Heart left ventricle (tissue), 16 donors: ENCODE results near the gene SCAF1. TPM values are rescaled to one million over a fixed set of nuclear protein-coding genes. Genes with fewer than 3 reads are reported as not detected.

Experiments used
- ATAC-seq, 4 donors: fragments of 200-7000 bp; cut with Tn5 transposase; one replicate each; pipeline ENCODE4 v1.9.1; 2020 to 2022; ENCODE audit warnings: moderate library complexity in 4 of 4, mild to moderate bottlenecking in 3 of 4, moderate number of reproducible peaks in 1 of 4
- DNase-seq, 5 donors: peaks; one replicate each; pipeline ENCODE4 v3.0.0-alpha.2; 2020
- H3K27ac ChIP-seq, 12 donors: fragments of 200-600 bp; sonication (generic) in 4 of 12; one replicate each; pipeline versions ENCODE4 v1.5.0 to v1.8.0; 2016 to 2022; ENCODE audit warnings: mild to moderate bottlenecking in 2 of 12
- H3K27me3 ChIP-seq, 9 donors: fragments of 200-600 bp; sonication (generic) in 2 of 9; one replicate each; pipeline versions ENCODE4 v1.5.1 to v1.8.0; 2016 to 2022; ENCODE audit warnings: mild to moderate bottlenecking in 3 of 9
- H3K36me3 ChIP-seq, 9 donors: fragments of 200-600 bp; sonication (generic) in 2 of 9; one replicate each; pipeline versions ENCODE4 v1.5.0 to v1.8.0; 2018 to 2022; ENCODE audit warnings: mild to moderate bottlenecking in 2 of 9
- H3K4me1 ChIP-seq, 12 donors: fragments of 200-600 bp; sonication (generic) in 4 of 12; one replicate each; pipeline versions ENCODE4 v1.5.0 to v1.8.0; 2016 to 2022; ENCODE audit warnings: mild to moderate bottlenecking in 3 of 12
- H3K4me3 ChIP-seq, 12 donors: fragments of 200-600 bp; sonication (generic) in 4 of 12; one replicate each; pipeline versions ENCODE4 v1.5.0 to v1.8.0; 2017 to 2022; ENCODE audit warnings: mild to moderate bottlenecking in 9 of 12, moderate library complexity in 4 of 12
- H3K9me3 ChIP-seq, 12 donors: fragments of 200-600 bp; sonication (generic) in 4 of 12; one replicate each; pipeline versions ENCODE4 v1.5.0 to v1.8.0; 2016 to 2022; ENCODE audit warnings: mild to moderate bottlenecking in 1 of 12
- CTCF ChIP-seq, 12 donors: fragments of 200-600 bp; sonication (generic) in 4 of 12; IDR thresholded peaks; one replicate each; pipeline versions ENCODE4 v1.5.0 to v1.8.0; 2018 to 2022; ENCODE audit warnings: antibody characterized with exemption in 12 of 12, mild to moderate bottlenecking in 5 of 12
- POLR2A ChIP-seq, 2 donors: fragments of 450-650 bp; IDR thresholded peaks; one replicate each; pipeline ENCODE4 v1.6.1; 2017; ENCODE audit warnings: antibody characterized with exemption in 2 of 2, mild to moderate bottlenecking in 2 of 2, moderate library complexity in 2 of 2
- WGBS, 4 donors: extraction: QIAGEN DNeasy Blood & Tissue Kit in 2 of 4; methylation state at CpG; one replicate each; pipeline versions ENCODE4 v1.1.5 to v1.1.7; 2013 to 2018; 5-methylcytosine and 5-hydroxymethylcytosine counted together
- intact Hi-C, 10 donors: fragments of 100-400 bp; cut with DNase I; formaldehyde crosslinking; loops; one replicate each; pipeline versions ENCODE4 v1.11.1 to v1.14.2; 2022
- polyA plus RNA-seq, 2 donors: library from polyadenylated mRNA; stranded (reverse); fragments of 200-250 nt; gene quantifications; one replicate each; pipeline ENCODE4 v1.2.3, GENCODE V29; 2013
- total RNA-seq, 9 donors: library from RNA; depleted of rRNA in 2 of 9; stranded (reverse); fragments of >200 nt in 2 of 9; fragmentation: NEBNext Ultra II Directional in 3 of 9; extraction: Animal tissue kit (Norgen Biotek cat#: 25700) in 3 of 9; gene quantifications; one replicate each; pipeline versions ENCODE4 v1.1.0 to v1.2.4, GENCODE V29; 2016 to 2023
- donor health status: ischemic (EF 13 %, LVEDD 7.1; RV severe dilation, severe dysfunction).
- donor health status: healthy with polysubstance abuse.
- donor health status: DM: no; HTN: yes; CAD: no.
- donor health status: DM: no; HTN: no; CAD: no.
- donor health status: ischemic (EF 25% LVEDD 6.9; RV normal size, moderate dysfunction).
- donor health status: ischemic (EF 25% LVEDD 5.7; RV mildly dilated, moderate dysfunction).
- donor health status: healthy.
- donor health status: DM: yes; HTN: yes; CAD: no.
- donor health status: ischemic (EF 35%, LVEDD 5.7; RV mildly dilated, moderate dysfunction).
- donor health status: nonischemic (EF 11% LVEDD 7.7; RV severe dilation, severe dysfunction).
- donor health status: DM: yes; HTN: yes; CAD: no.
- donor health status: PGD.
- donor health status: ischemic (EF 29% LVEDD 5.4; RV normal size, mild dysfunction).
- donor health status: nonischemic (EF 23%, LVEDD 6.1; RV moderate dilation, normal function).

Gene SCAF1
- total and polyA plus RNA-seq, 11 donors: 24.5 to 52.8 (median 44.0) TPM

GRCh38 chr19:49692147-49692506 is 50.1 kb downstream of the SCAF1 start:
- ATAC-seq (no peak), DNase-seq (no peak)
- Histone ChIP-seq H3K4me3 (no peak overlapping the region), H3K9me3 (no peaks in the 10 kb centered on the region), H3K27ac (no peak overlapping the region), H3K27me3 (peaks cover 0 to 27% (median 0%) of the 10 kb centered on the region in 9 donors), H3K4me1 (peaks cover 0 to 42% (median 25%) of the 10 kb centered on the region in 12 donors), H3K36me3 (peaks cover 0 to 4% (median 2%) of the 10 kb centered on the region in 9 donors)
- TF ChIP-seq POLR2A (IDR thresholded peaks at IDR 0.05) (no peak), CTCF (IDR thresholded peaks at IDR 0.05) (no peak)
- intact Hi-C loops: loop anchor here in 1 of 10 donors (5.0 kb wide), 1 partner anchor 70 kb away; the partner anchor contains the start of gene TSKS
- WGBS, 4 donors: 76 to 90% (median 78%) methylated on average over 8 to 16 of the region's 16 CpGs

- H3K4me3 ChIP-seq: no peak overlapping the region
- intact Hi-C loops: no loop called here
- H3K27ac ChIP-seq: no peak overlapping the region
- peaks cover 0 to 6% (median 0%) of the 10 kb centered on the region in 9 donors for H3K27me3 ChIP-seq
- WGBS, 4 donors: 77 to 95% (median 87%) methylated on average over 6 of the region's 6 CpGs
- TF ChIP-seq POLR2A (IDR thresholded peaks at IDR 0.05) (no peak), CTCF (IDR thresholded peaks at IDR 0.05) (no peak)
- no peaks in the 10 kb centered on the region for H3K36me3 ChIP-seq
- peaks cover 0 to 7% (median 3%) of the 10 kb centered on the region in 12 donors for H3K4me1 ChIP-seq
- H3K9me3 ChIP-seq: no peaks in the 10 kb centered on the region
- no peak for ATAC-seq
- peak in 1 of 5 donors; percentile 1 for DNase-seq
These were observed 54.1 kb downstream of the SCAF1 start for GRCh38 chr19:49696115-49696514.

- TF ChIP-seq CTCF (IDR thresholded peaks at IDR 0.05): no peak
- no peak for TF ChIP-seq POLR2A (IDR thresholded peaks at IDR 0.05)
- ATAC-seq (no peak), DNase-seq (peak in 1 of 5 donors; percentile 3)
- 91 to 97% (median 96%) methylated on average over 7 of the region's 7 CpGs for WGBS, 4 donors
- intact Hi-C loops: no loop called here
- H3K36me3 ChIP-seq: no peaks in the 10 kb centered on the region
- H3K27ac ChIP-seq: no peak overlapping the region
- H3K9me3 ChIP-seq: no peaks in the 10 kb centered on the region
- H3K4me3 ChIP-seq: no peak overlapping the region
- peaks cover 0 to 4% (median 0%) of the 10 kb centered on the region in 9 donors for H3K27me3 ChIP-seq
- no peaks in the 10 kb centered on the region for H3K4me1 ChIP-seq
These were observed 54.9 kb downstream of the SCAF1 start for GRCh38 chr19:49696865-49697264.

GRCh38 chr19:49699364-49699763 is 57.4 kb downstream of the SCAF1 start:
- H3K9me3 ChIP-seq: no peaks in the 10 kb centered on the region

More at GRCh38 chr19:49699364-49699763, 57.4 kb downstream of the SCAF1 start:
- ATAC-seq (no peak), DNase-seq (no peak)
- Histone ChIP-seq H3K4me3 (no peak overlapping the region), H3K4me1 (no peaks in the 10 kb centered on the region), H3K27me3 (peaks cover 0 to 4% (median 0%) of the 10 kb centered on the region in 9 donors), H3K36me3 (no peaks in the 10 kb centered on the region), H3K27ac (no peak overlapping the region)
- intact Hi-C loops: no loop called here
- 92 to 98% (median 93%) methylated on average over 5 of the region's 5 CpGs for WGBS, 4 donors
- no peak for TF ChIP-seq CTCF (IDR thresholded peaks at IDR 0.05)
- TF ChIP-seq POLR2A (IDR thresholded peaks at IDR 0.05): no peak
